NCI-H345 treated with DMSO at 0.1 percent for 48 hours (cell line): ENCODE results near the gene SETBP1.

ENCODE experiments used
- DNase-seq: peaks from one replicate; lab custom pipeline; 2025; ENCODE audit not compliant: unreplicated experiment; lab: John Stamatoyannopoulos, UW

SETBP1 gene

DNA sequence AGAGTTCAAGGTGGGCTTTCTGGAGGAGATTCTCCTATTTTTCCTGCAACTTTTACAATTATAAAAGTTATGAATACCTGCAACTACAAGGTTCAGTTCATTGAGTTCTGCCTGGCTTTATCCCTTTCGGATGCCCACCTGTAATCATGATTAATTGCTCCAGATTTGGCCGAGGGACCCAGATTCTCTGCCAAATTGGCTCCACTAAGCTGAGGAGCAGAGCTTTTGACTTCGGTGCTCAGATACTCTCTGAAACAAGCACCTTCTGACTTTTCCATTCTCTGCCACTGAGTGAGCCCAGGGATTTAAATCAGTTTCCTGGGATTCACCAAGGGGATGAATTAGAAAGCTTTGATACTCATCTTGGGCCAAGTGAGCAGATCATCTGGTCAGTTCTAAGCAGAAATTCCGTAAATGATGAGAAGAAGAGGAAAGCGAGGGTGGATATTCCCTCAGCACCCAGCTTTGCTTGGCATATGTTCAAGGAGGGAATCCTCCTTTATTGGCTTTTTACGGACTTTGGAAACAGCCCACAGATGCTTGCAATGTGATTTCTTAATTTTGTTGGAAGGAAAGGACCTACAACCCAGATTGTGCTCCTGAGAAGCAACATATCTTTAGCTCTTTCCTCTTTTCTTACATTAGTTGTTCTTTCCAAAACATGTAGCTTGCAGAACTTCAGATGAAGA is 179.2 kb downstream of the SETBP1 start:
- no peak for DNase-seq

- no peak for DNase-seq
Measured at GRCh38 chr18:44862112-44862511, 181.4 kb downstream of the SETBP1 start.

- no peak for DNase-seq
Measured at GRCh38 chr18:44866103-44866502, 185.4 kb downstream of the SETBP1 start.

DNA sequence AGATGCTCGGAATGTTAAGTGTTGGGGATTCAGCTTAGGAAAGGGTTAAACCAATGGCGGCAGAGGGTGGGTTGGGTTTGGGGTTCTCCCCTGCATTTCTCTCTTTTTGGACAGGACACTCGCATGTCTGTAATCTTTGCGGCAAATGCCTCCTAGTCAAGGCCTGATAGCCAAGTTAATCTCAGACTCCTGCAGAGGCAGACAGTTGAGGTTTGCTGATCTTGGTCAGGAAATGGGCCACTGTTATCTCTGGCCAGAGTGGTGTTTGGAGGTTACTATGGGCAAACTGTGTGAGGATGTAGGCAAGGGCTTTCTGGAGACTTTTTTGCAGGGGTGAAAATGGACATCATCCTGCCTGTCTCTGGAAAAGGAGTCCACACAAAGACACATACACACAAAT is 188.8 kb downstream of the SETBP1 start:
- no peak for DNase-seq

GRCh38 chr18:44870631-44871502 is 190.2 kb downstream of the SETBP1 start:
- DNase-seq: no peak

DNA sequence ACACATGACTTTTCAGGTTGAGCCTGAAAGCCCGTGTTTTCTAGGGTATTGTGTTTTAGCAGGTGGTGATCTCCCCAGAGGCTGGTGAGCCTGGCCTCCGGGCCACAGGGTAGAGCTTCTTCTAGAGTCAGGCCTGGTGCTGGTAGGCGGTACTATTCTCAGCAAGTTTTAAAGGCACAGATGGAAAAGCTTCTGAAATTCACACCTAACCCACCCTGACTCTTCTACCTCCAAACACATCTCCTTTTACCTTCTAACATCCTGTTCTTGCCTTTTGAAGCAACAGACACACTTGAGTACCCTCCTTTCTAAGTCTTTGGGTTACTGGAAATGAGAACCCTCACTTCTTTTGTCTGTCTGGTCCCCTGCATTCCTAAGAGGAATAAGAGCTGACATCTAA is 191.1 kb downstream of the SETBP1 start:
- DNase-seq: no peak

- DNase-seq: no peak
Measured at GRCh38 chr18:44876024-44876423, 195.3 kb downstream of the SETBP1 start.

- no peak for DNase-seq
Measured at GRCh38 chr18:44876755-44877154, 196.1 kb downstream of the SETBP1 start.

GRCh38 chr18:44878335-44878734 is 197.6 kb downstream of the SETBP1 start:
- DNase-seq: no peak

- no peak for DNase-seq
Measured at GRCh38 chr18:44880170-44880569, 199.5 kb downstream of the SETBP1 start.

DNA sequence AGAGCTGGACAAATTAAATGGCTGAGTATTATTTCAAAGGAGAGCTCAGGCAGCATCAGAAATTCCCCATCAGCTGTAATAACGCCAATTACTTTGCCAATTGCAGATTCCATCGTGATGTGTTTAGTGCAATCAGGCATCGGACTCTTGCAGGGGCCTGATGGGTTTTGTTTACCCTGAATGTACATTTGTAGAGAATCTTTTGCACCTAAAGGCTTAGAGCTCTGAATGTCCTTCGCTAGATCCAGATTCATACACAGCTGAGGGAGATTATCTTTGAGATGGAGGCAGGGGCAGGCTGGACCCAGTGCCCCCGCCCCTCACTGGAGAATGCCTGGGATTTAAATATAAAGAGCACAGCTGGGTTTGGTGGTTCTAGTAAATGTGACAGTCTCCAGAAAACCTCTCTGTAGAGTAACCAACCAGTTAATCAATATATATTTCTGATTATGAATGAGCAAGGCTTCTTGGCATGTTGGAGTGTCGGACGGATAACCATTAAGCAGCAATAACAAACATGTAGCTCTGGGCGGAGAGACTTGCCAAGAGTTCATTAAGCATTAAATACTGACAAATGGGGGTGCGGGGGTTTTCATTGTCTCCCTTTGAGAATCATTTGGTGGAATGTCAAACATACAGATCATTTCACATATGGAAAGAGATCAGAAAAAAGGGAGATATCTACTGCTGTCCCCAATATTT is 200.9 kb downstream of the SETBP1 start:
- DNase-seq: no peak

DNA sequence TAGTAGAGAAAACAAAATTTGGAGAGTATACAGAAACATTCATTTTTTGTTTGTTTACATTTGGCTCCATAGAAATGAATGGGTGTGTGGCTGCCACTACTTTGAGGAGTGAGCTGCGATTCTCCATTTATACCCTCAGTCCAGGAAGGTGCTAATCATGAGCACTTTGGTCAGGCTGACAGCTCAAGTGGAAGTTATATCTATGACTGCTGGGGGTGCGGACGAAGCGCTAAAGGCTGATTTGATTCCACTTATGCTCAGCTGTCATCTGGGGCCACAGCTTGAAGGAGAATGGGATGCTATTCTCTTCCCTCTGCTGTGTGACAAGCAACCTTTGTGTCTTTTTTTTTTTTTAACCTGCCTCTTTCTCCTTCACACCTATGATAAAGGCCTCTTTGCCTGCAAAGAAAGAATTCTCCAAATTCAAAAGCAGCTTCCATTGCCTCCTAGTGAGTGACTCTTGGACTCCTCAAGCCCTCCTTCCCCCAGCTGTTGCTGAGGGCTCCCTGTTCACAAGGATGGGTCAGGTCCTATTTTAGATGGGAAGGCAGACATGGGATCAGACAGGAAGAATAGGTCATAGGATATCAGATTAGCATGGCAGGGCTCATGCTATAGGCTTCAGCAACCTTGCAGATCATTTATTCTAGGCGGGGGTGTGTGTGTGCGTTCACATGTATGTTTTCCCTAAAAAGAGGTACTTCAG is 201.6 kb downstream of the SETBP1 start:
- no peak for DNase-seq

DNA sequence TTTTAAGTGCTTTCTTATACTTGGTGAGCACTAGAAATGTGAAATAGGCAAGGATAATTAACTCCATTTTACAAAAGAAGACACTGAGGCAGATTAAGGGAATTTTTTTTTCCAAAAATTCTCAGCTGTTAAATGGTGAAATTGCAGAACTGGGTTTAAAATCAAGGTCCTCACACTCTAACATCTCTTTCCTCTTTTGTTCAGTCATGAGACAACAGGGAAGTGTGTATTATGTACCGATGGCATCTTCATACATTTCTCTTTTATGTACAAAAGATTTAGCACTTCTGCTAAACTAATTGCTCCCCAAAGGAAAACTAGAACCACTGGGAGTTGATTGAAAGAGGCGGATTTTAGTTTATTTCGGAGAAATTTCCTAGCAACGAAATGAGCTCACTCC is 203.0 kb downstream of the SETBP1 start:
- no peak for DNase-seq

DNA sequence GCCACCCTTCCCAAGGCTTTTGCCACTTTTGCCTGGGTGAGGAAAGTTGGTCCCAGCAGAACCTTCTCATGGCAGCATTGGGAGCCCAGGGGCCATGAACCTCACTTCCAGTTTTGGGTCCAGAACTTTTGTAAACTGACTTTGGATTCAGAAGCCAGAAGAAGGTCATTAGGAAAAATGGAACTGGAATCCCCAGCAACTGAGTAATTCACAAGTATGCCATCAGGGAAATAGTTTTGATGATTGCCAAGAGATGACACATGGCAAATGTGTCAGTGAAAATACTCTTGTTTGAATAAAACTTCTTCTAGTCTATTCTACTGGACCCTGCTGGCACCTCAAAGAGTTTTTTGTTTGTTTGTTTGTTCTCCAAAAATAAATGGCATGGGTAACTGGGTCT is 203.7 kb downstream of the SETBP1 start:
- DNase-seq: no peak

- DNase-seq: no peak
Measured at GRCh38 chr18:44885507-44885906, 204.8 kb downstream of the SETBP1 start.

- no peak for DNase-seq
Measured at GRCh38 chr18:44887227-44887631, 206.5 kb downstream of the SETBP1 start.

DNA sequence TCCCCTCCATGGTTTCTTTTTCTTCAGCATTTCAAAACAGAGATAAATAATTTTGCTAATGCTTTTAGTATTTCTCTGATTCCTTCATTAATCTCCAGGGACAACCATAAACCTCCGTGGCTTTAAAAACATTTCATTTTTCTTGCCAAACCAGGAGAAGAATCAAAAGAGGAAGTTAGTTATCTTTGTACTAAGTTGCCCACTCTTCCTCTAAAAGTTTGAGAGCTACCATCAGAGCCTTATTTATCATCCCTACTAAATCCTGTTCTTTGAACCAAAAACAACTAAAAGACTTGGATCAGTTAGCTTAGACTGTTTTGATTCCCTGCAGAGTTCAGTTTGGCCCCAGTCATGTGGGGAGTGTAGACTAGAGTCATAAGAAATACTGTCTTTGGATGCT is 208.4 kb downstream of the SETBP1 start:
- DNase-seq: no peak

GRCh38 chr18:44893045-44893706 is 212.5 kb downstream of the SETBP1 start:
- DNase-seq: no peak

DNA sequence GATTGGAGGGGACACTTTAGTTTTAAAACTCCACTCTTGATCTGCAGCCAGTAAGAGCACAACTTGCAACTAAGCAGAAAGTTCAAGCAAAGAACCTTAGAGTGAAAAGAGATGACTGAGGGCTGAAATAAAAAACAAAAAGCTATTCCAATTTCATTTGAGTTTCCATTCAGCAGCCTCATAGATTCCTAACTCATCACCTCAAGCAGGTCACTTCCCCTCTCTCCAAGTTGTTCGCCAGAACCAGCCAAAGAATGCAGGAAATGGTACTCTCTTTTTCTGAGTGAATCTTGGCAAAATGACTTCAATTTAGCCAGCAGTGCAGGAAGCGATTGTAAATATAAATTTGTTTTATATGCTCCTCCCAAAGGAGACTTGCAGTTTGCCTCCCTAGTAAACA is 213.3 kb downstream of the SETBP1 start:
- no peak for DNase-seq

DNA sequence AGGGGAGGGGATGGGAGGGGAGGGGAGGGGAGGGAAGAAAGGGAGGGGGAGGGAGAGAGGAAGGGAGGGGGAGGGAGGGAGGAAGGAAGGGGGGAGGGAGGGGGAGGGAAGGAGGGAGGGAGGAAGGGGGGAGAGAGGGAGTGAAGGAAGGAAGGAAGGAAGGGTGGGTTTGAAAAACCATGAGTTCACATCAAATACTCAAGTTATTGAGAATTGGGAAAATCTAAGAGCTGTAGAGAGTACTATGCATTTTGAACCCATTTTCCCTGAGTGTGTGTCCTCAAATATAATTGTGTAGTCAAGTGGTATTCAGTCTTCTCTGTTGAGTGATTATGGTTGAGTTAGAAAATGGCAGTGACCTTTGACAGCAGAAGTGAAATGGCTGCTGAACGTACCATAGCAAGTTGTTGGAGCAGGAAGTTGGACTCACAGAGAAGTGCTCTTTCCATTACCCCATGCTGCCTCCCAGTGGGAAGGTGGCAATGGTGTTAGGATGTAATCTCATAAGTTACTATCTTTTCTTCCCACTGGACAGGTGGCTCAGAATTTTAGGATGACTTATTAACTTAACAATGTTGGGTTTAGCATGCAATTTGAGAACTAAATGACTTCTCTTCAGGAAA is 214.6 kb downstream of the SETBP1 start:
- DNase-seq: peak; percentile 19
